ENCODE results near the gene DPP6. TPM values are rescaled to one million over a fixed set of nuclear protein-coding genes. Genes with fewer than 3 reads are reported as not detected.

DPP6 gene
- total RNA-seq, 1 experiment from 2014 or later = not detected

- TF ChIP-seq ZBTB21 (CRISPR knock-in tag; IDR thresholded peaks at IDR 0.05; ENCODE audit: borderline replicate concordance) = no peak
- TF ChIP-seq, protein P1, sequence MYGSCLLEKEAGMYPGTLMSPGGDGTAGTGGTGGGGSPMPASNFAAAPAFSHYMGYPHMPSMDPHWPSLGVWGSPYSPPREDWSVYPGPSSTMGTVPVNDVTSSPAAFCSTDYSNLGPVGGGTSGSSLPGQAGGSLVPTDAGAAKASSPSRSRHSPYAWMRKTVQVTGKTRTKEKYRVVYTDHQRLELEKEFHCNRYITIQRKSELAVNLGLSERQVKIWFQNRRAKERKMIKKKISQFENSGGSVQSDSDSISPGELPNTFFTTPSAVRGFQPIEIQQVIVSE (CRISPR knock-in tag; IDR thresholded peaks at IDR 0.05; ENCODE audit: borderline replicate concordance) = no peak
- TF ChIP-seq FOXP1 (CRISPR knock-in tag; IDR thresholded peaks at IDR 0.05; ENCODE audit: borderline replicate concordance) = no peak
- no peak for TF ChIP-seq ZNF396 (CRISPR knock-in tag; IDR thresholded peaks at IDR 0.05; ENCODE audit: borderline replicate concordance)
- no peak for TF ChIP-seq ATF1 (CRISPR knock-in tag; IDR thresholded peaks at IDR 0.05)
- no peak for TF ChIP-seq SMAD4 (CRISPR knock-in tag; IDR thresholded peaks at IDR 0.05)
- no peak for TF ChIP-seq GRHL2 (CRISPR knock-in tag; IDR thresholded peaks at IDR 0.05; ENCODE audit: insufficient replicate concordance, severe bottlenecking)
- no peak for TF ChIP-seq FOXJ3 (CRISPR knock-in tag; IDR thresholded peaks at IDR 0.05; ENCODE audit: borderline replicate concordance)
- TF ChIP-seq RELA (CRISPR knock-in tag; IDR thresholded peaks at IDR 0.05; ENCODE audit: borderline replicate concordance) = no peak
- TF ChIP-seq USF2 (CRISPR knock-in tag; IDR thresholded peaks at IDR 0.05) = no peak
- TF ChIP-seq, protein P2, sequence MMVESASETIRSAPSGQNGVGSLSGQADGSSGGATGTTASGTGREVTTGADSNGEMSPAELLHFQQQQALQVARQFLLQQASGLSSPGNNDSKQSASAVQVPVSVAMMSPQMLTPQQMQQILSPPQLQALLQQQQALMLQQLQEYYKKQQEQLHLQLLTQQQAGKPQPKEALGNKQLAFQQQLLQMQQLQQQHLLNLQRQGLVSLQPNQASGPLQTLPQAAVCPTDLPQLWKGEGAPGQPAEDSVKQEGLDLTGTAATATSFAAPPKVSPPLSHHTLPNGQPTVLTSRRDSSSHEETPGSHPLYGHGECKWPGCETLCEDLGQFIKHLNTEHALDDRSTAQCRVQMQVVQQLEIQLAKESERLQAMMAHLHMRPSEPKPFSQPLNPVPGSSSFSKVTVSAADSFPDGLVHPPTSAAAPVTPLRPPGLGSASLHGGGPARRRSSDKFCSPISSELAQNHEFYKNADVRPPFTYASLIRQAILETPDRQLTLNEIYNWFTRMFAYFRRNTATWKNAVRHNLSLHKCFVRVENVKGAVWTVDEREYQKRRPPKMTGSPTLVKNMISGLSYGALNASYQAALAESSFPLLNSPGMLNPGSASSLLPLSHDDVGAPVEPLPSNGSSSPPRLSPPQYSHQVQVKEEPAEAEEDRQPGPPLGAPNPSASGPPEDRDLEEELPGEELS (CRISPR knock-in tag; IDR thresholded peaks at IDR 0.05) = no peak
- TF ChIP-seq ZNF425 (CRISPR knock-in tag; conservative IDR thresholded peaks at IDR 0.05) = no peak
- H3K36me3 Mint-ChIP-seq = peaks cover 63% of the 10 kb centered on the region
- H3K4me1 Mint-ChIP-seq = no peaks in the 10 kb centered on the region
- H3K27ac Mint-ChIP-seq = no peak overlapping the region
- POLR2A ChIA-PET = no interaction called here
- peaks cover 70% of the 10 kb centered on the region for H3K9me3 Mint-ChIP-seq
- no peak for ATAC-seq
- CTCF ChIA-PET = no interaction called here
- no peak for DNase-seq (ENCODE audit: low spot score)
- H3K27me3 Mint-ChIP-seq (ENCODE audit: low read depth) = peaks cover 12% of the 10 kb centered on the region
- no peak overlapping the region for H3K4me3 Mint-ChIP-seq
Measured at GRCh38 chr7:154750353-154750801, 698.2 kb downstream of the DPP6 start.

DNA sequence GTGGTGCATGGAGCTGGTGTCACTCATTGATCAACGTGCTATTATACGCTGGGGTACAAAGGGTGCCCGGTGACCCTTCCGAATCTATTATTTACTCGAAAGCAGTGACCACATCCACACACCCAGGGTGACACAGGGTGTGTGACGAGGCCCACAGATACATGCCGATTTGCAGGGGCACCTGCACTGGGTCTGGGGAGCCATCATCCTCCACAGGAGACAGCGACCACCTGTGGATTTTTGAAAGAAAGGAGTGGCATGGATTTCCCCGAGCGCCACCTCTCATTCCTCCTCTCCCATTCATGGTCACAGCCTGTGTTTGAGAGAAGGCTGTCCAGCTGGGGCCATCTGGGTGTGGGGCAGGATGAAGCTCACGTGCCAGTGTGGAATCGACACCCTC lies 701.0 kb downstream of the DPP6 start:
- CTCF ChIA-PET = no interaction called here
- peaks cover 7% of the 10 kb centered on the region for H3K27me3 Mint-ChIP-seq (ENCODE audit: low read depth)
- no peak for ATAC-seq
- DNase-seq (ENCODE audit: low spot score) = no peak
- peaks cover 65% of the 10 kb centered on the region for H3K36me3 Mint-ChIP-seq
- no peak overlapping the region for H3K27ac Mint-ChIP-seq
- H3K4me1 Mint-ChIP-seq = no peaks in the 10 kb centered on the region
- H3K9me3 Mint-ChIP-seq = peaks cover 64% of the 10 kb centered on the region
- POLR2A ChIA-PET = no interaction called here
- H3K4me3 Mint-ChIP-seq = no peak overlapping the region
- TF ChIP-seq ZNF263 (CRISPR knock-in tag; IDR thresholded peaks at IDR 0.05; ENCODE audit: low read depth) = no peak
- TF ChIP-seq, protein P3, sequence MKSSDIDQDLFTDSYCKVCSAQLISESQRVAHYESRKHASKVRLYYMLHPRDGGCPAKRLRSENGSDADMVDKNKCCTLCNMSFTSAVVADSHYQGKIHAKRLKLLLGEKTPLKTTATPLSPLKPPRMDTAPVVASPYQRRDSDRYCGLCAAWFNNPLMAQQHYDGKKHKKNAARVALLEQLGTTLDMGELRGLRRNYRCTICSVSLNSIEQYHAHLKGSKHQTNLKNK (CRISPR knock-in tag; IDR thresholded peaks at IDR 0.05) = no peak
- TF ChIP-seq USF2 (CRISPR knock-in tag; IDR thresholded peaks at IDR 0.05) = no peak
- TF ChIP-seq CREB1 (CRISPR knock-in tag; IDR thresholded peaks at IDR 0.05) = no peak
- TF ChIP-seq, protein P4, sequence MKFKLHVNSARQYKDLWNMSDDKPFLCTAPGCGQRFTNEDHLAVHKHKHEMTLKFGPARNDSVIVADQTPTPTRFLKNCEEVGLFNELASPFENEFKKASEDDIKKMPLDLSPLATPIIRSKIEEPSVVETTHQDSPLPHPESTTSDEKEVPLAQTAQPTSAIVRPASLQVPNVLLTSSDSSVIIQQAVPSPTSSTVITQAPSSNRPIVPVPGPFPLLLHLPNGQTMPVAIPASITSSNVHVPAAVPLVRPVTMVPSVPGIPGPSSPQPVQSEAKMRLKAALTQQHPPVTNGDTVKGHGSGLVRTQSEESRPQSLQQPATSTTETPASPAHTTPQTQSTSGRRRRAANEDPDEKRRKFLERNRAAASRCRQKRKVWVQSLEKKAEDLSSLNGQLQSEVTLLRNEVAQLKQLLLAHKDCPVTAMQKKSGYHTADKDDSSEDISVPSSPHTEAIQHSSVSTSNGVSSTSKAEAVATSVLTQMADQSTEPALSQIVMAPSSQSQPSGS (CRISPR knock-in tag; IDR thresholded peaks at IDR 0.05; ENCODE audit: borderline replicate concordance, low read depth) = no peak
- no peak for TF ChIP-seq MXD4 (CRISPR knock-in tag; IDR thresholded peaks at IDR 0.05; ENCODE audit: borderline replicate concordance)
- TF ChIP-seq ZNF281 (CRISPR knock-in tag; IDR thresholded peaks at IDR 0.05) = no peak
- no peak for TF ChIP-seq ATF6 (CRISPR knock-in tag; IDR thresholded peaks at IDR 0.05)
